Hematopoietic multipotent progenitor cell treated with erythropoietin and hydrocortisone succinate and interleukin-3 and kit ligand, for 15 days (in vitro differentiated cells): ENCODE data around the gene GRHL1.

Experiments
- DNase-seq: peaks from one replicate; pipeline ENCODE4 v3.0.0-alpha.2; 2015; ENCODE audit warnings: low spot score

Gene GRHL1

DNA sequence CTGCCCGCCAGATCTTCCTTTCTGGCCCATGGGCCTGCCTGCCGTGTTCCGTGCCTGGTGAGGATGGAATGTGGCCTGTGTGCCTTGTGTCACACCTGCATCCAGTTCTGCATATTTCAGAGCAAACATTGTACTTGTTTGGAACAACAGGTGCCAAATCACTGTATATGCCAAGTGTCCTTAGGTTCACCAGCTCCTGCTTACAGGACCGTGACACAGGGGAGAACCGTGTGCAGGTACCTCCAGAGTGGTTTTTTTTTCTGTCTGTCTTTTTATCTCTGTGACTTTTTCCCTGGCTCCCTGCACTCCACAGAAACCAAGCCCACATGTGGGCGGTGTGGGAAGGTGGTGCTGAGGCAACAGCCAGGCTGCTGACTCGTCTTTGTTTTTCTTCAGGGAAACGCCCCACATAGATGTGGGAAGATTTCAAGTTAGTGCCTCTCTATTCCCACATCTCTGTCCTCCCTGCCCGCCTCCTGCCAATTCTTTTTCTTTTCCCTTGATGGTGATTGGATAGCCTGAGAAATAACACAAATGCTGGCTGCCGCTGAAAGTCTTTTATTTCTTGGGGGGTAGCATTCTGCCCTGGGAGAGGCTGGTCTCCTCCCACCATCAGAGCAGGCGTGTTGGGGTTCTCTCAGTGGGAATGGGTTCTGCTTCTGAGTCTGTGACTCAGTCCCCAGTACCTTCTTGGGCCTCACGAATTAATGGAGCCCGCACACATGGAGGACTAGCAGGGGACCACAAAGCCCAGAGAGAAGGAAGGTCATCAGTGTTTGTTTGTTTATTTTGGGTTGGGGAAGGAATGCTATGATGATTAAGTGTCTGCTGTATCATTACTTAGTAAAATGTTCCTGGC lies 21.4 kb downstream of the GRHL1 start:
- no peak for DNase-seq

DNA sequence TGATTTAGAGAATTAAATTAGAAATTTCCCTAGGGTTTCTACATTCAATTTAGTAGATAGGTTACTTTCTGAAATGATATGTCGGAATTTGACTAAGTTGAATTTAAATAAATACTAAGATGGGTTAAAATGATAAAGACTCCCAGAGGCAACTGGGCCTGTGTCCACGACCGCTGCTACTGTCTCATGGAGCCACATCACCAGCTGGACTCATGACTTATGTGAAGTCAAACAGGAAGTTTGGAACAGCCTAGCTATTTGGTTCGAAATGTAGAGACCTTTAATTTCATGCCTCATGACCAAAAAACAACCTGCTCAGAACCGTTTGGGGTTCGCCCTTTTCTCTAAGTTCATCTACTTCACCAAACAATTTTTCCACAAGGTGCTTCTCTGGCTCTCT lies 22.2 kb downstream of the GRHL1 start:
- no peak for DNase-seq

DNA sequence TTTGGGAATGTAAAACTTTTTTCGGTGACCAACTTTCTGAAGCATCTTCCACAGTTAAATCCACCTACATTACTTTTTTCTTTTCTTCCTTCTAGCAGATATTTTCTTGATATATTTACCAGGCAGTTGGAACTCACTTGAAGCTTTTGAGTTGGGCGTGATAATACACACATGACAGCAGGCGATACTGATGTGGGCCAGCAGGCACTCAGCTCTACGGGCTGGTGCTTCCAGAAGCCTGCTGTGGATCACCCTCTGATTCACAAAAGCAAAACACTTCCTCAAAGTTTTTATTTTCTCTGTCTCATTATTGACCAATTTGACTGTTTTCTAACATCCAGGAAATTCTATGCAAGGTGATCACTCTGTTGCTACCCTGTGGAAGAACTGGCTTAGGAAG lies 22.9 kb downstream of the GRHL1 start:
- DNase-seq = no peak

DNA sequence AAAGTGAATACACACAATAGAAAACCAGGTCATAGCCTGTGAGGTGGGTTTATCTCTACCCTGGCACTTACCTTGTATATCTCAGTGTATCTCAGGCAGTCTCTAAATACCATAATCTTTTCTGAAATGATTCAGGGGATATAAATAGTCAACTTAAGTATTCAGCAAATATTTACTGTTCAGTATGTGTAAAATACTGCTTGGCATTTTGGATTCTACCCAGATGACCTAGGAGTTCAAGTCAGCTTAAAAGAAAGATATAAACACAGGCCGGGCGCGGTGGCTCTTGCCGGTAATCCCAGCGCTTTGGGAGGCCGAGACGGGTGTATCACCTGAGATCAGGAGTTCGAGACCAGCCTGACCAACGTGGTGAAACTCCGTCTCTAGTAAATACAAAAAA lies 23.8 kb downstream of the GRHL1 start:
- no peak for DNase-seq

DNA sequence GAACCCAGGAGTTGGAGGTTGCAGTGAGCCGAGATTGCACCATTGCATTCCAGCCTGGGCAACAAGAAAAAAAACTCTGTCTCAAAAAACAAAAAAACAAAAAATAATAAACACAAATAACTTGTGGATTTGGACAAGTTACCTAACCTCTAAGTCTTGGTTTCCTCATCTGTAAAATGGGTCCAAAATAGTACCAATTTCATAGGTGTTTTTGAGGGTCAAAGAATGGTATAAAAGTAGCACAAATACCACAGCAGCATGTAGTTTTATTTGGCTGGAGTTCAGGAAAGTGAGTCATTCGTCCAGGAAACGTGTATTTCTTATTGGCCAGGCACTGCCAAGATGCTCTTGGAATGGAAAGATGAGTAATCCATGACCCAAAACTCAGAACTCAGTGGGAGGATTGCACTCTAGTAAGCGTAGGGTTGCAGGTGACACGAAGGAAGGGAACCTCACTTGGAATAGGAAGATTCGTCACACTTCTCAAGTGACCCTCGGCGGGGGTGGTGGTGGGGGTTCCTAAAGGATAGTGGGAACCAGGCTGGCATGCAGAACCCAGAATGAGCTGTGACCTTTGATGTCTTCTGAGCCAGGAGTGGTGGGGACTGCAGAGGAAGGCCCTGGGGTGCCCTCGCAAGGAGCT lies 24.4 kb downstream of the GRHL1 start:
- DNase-seq = peak; percentile 38

DNA sequence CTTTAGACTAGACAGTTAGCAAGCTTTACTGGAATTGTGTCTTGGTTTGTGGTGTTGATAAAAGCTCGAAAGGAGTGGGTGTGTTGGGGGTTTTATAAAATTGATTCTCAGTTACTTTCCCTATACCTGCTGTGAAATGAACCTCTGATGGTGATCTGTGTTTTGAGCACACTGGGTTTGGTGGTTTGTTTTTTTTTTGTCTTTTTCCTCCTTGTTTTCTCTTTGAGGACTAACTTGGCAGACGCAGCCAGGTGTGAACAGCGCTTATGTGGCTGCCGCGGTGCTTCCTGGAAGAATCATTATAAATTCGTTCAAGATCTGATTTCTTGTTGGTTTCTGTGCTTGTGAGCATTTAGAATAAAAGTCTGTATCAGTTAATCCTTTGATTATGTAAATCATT lies 28.5 kb downstream of the GRHL1 start:
- DNase-seq = no peak

DNA sequence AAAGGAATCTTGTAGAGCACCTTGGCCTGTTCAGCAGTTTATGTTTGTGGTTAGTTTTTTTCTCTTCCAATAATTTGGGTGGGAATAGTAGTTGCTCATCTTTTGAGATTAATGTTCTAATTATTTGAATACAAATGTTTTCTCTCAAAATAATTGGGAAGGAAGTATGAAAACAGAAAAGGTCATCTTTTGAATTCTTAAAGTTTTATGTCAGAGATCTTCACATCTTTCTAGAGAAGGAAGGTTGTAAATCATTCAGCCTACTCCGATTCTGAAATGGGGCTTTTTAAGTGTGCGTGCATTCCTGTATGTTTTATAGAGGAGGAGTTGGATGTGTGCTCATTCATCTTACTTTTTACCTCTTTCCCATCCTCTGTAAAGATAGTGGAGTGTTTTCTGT lies 29.0 kb downstream of the GRHL1 start:
- DNase-seq = no peak

DNA sequence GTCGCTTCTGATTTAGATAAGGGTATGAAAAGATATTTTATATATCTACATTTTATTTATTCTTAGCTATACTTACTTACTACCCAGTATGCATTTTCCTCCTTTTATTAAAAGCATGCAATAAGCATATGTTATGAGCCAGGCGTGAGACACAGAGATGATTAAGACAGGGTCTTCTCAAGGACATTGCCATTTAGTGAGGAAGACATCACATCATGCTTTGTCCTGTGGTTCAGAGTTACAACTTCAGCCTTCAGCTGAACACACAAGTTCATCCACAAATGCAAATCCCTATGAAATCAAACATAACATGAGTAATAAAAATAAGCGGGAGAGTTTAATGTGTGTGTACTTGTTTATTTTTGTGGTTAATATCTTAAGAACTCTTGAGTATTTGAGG lies 30.2 kb downstream of the GRHL1 start:
- no peak for DNase-seq

DNA sequence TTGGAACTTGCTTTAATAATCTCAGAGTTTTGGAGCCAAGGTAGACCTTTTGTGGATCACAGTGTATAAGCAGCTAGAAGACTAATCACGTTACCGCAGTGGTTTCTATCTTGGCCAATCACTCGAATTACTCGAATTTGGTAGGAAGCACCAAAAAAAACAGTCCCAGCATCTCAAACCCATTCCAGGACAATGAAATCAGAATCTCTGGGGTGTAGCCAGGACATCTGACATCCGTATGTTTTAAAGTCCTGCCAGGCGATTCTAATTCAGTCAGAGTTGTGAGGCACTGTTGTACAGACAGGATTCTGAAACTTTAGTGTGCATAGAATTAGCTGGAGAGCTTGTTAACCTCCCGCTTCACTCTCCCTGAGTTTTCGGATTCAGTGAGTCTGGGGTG lies 30.8 kb downstream of the GRHL1 start:
- no peak for DNase-seq

DNA sequence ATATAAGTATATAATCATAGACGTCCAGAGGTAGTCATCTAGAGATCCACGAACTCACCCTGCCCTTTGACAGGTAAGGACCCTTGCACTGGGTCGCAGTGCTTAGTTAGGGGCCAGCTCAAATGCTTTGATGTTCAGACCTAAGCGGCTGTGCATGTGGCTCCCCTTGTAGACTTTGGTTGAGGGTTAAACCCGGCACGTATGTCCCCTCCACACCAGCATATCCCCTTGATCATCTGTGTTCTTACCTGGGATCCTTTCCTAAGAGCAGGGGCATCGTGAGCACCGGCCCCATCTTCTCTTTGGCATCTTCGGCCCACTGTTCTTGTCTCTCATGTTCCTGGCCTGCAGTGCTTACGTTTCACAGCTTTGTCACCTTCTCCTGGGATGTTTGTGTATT lies 31.4 kb downstream of the GRHL1 start:
- DNase-seq = no peak

DNA sequence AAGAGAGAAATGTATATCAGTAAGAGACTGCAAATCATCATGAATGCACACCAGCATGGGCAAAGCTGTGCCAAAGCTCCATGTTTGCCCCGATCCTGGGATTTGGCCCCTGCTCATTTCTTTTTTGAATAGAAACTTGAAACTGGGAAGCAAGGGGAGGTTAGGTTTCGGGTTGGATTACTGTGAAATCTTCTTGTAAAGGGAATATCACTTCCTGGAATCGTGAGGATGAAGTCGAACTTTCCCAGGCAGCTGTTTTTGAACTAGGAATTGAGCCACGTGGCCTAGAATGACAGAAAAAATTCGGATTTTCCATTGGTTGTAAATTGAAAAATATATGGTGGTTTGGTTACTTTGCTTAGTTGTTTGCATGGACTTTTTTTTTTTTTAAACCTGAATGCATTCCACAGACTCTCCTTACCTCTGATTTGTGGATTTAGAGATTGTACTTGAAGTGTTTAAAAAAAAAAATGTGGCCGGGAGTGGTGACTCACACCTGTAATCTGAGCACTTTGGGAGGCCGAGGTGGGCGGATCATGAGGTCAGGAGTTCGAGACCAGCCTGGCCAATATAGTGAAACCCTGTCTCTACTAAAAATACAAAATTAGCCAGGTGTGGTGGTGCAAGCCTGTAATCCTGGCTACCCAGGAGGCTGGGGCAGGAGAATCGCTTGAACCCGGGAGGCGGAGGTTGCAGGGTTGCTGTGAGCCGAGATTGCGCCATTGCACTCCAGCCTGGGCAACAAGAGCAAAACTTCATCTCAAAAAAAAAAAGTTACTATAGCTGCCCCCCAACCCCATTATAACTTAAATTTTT lies 32.1 kb downstream of the GRHL1 start:
- no peak for DNase-seq

DNA sequence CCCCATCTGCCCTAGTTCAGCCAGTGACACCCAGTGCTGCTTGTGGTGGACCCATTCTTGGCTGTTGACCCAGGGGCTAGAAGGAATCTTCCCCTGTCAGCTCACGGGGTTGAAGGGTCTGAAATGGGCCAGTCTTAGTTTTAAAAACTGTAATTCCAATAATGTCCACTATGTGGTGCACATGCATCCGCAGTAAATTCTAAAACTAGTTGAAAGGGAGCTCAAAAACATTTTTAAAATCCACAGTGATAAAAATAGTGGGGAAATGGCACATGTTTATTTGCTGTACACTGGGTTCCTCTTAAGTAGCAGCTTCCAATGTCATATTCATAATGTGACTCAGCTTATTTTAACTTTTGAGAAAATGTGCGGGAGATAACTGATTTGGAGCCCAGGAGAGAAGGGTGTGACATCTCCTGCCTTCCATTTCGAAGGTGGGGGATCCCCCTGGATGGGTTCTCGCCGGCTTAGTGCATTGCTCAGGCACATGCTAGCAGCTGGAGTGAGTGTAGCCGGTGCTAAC lies 32.8 kb downstream of the GRHL1 start:
- peak; percentile 75 for DNase-seq

DNA sequence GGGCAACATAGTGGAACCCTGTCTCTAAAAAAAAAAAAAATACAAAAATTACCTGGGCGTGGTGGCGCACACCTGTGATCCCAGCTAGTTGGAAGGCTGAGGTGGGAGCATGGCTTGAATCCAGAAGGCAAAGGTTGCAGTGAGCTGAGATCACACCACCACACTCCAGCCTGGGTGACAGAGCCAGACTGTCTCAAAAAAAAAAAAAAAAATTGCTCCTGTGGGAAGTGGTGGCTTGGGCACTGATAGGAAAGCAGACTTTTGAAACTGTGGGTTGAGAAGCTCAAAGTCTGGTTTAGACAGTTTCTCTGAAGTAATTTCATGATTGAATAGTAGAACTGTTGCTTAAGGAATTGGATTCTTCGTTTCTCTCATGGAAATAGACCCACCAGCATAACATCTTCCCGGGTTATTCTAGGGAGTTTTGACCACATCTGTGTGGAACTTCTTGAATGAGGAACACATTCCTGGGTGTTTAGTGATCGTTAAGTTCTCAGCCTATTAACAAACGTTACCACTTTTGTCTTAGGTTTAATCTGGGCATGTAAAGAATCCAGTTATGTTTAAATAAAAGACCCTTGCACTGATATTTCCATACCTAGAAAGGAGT lies 33.5 kb downstream of the GRHL1 start:
- DNase-seq = no peak

DNA sequence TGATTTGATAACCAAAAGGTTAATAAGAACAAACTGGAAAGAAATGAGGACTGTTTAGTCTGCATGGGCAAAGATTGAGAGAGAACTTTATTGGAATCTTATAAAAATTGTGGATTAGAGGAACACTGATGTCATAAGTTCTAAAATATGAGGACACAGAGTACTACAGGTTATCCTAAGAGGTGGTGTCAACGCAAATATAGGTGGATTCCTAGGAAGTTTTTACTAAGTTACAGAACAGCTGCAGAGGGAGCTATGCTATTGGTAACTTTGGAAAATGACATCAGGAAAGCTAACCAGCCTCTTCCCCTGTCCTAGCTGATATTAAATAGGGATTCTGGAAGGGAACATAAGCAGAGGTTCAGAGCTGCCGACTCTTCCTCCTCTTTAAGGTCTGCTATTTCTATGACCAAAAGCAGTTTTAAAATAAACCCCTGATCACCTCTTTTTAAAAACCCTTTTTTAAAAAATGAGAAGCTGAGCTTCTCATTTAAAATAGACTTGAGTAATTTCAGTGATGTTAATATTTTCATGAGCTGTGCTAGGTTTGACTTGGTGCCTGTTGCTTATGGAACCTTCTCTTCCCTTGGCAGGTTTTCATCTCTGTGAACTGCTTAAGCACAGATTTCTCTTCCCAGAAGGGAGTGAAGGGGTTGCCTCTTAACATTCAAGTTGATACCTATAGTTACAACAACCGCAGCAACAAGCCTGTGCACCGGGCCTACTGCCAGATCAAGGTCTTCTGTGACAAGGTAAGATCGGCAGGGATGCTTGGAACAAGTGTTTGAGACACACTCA lies 34.2 kb downstream of the GRHL1 start:
- DNase-seq = no peak

DNA sequence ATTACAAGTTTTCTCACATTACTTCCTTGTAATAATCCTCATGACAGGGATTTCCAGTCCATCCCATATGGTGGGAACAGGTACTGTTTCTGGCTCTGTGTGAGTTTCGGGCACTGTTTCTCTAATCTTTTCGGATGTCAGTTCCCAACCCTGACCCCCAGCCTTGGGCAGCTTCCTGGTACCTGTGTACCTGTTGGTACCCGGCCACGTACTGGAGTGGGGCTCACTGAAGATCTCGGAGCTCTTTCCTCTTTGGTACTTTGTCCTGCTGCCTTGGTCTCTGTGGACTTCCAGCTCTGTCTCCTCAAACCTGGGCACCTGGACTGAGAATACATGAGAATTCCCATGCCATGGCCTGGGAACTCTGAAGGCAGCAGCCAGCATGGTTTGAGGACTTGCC lies 36.8 kb downstream of the GRHL1 start:
- DNase-seq = no peak

DNA sequence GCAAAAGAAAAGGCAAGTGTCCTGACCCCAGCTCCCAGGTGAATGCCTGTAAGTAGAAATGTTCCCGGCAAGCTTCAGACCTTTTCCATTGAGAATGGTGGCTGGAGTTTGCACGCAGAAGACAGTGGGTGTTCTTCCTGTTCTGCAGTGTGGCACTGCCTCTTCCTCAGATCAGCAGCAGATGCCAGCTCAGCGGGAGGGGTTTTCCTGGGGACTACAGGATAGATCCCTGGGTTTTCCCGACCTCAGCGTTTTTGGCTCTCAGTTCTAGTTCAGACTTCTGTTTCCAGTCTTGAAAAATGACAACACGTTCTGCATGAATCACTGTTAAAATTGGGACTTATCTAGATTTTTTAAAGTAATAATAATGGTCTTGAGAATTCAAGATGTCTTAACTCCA lies 39.2 kb downstream of the GRHL1 start:
- no peak for DNase-seq

DNA sequence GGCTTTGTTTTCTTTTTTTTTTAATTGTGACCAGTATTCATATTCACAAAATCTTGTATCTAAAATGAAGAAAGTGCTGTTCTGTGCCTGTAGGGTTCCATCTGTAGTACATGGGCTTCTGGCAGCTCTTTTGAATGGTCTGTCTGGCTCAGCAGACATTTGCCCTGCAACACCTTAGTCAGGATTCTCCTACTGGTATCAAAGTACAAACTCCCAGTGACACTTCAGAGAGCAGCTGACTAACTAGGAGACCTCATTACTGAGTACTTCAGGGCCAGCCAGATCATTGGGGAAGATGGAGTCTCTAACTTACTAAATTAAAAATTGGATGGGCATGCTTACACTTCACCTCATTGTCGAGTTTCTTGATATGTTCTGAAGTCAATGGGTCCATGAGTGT lies 39.7 kb downstream of the GRHL1 start:
- DNase-seq = no peak

DNA sequence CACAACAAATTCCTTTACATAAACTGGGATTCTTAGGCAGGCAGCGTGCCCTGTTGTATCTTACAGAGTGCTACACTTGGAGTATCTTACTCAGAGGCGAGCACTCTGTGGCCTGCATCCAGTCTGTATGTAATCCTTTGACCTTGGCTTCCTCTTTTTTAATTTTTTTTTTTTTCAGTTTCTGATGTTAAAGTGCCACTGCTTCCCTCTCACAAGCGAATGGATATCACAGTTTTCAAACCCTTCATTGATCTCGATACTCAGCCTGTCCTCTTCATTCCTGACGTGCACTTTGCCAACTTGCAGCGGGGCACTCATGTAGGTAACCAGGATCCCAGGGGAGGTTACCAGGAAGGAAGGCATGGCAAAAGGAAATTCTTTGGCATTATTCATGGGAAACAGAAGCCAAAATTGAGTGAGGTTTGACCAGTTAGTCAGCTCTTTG lies 40.4 kb downstream of the GRHL1 start:
- DNase-seq = no peak

DNA sequence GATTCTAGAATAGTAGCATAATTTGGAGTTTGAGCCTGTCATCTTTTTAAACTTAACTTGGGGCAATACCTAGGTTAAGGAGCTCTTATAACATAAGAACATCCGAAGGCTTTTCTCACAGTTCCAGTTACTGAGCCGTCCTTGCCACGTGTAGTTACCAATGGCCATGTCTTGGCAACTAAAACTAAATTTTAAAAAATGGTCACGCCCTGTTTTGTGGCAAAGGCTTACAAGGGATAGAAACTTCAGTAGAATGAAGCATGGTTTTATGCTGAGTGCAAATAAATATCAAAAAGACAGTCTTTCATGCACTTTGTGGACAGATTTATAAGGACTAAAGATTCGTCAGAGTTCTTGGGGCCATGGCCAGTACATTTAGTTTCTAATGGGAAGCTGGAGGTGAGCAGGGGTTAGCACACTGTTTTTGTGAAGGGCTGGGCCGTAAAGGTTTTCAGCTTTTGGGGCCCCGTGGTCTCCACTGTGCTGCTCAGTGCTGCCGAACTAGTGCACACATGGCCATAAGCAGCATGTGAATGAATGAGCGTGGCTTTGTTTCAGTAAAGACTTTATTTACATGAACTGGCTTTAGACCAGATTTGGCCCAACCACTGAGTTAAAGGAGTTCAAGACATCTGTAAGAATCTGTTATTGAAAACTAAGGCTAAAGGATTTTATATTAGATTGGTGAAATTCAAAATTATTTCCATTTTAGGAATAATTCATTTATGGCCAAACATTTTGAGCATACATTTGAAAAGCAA lies 41.1 kb downstream of the GRHL1 start:
- no peak for DNase-seq

DNA sequence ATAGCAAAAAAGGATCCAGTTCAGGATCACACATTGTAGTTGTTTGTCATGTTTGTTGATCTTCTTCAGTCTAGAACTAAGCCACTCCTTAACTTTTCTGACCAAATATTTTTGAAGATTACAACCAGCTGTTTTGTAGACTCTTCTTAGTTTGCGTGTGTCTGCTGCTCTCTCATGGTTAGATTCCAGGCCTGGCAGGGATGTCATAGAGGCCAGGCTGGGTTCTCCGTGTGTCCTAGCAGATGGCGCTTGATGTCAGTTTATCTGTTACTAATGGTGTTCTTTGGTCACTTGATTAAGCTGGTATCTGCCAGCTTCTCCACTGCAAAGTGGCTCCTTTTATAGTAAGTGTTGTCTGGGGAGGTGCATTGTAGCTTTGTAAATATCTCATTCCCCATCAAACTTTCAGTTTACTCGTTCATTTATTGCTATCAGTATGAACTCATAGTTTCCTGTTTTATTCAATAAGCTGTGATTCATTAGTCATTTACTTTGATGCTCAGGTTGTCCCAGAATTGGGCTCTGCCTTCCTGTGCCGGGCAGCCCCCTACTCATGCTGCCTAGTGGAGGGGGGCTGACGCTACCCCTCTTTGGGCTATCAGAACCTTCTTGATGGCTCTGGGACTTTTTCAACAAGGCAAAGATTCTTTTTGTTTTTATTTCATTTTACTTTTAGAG lies 42.1 kb downstream of the GRHL1 start:
- peak; percentile 30 for DNase-seq
